WERI-Rb-1 (cell line): ENCODE results near the gene MBD5.
A peak's percentile ranks its signal among the peaks of the same experiment; 100 is the strongest.

Experiments used
- DNase-seq: peaks from one replicate; pipeline ENCODE4 v3.0.0-alpha.2; 2020
- H3K27ac ChIP-seq: fragments of 250-450 bp; sonication (Bioruptor Pico); 2 replicates; pipeline ENCODE4 v1.5.1; 2020; ENCODE audit warnings: mild to moderate bottlenecking, moderate library complexity
- H3K27me3 ChIP-seq: fragments of 250-450 bp; sonication (Bioruptor Pico); 2 replicates; pipeline ENCODE4 v1.5.1; 2021; ENCODE audit warnings: mild to moderate bottlenecking, low read depth, moderate library complexity; ENCODE audit not compliant: insufficient read depth, severe bottlenecking
- H3K36me3 ChIP-seq: fragments of 250-450 bp; sonication (Bioruptor Pico); 2 replicates; pipeline ENCODE4 v1.5.1; 2020; ENCODE audit warnings: mild to moderate bottlenecking, moderate library complexity
- H3K4me3 ChIP-seq: 2 replicates; pipeline ENCODE4 v1.5.1; 2011; ENCODE audit warnings: low read depth, mild to moderate bottlenecking, control low read depth, low read length
- H3K9me3 ChIP-seq: fragments of 250-450 bp; sonication (Bioruptor Pico); 2 replicates; pipeline ENCODE4 v1.5.1; 2021; ENCODE audit warnings: mild to moderate bottlenecking, moderate library complexity; ENCODE audit not compliant: severe bottlenecking
- TF ChIP-seq, protein P1 (sequence below): IDR thresholded peaks from 2 replicates; pipeline ENCODE4 v1.5.1; 2011; ENCODE audit warnings: low read depth, mild to moderate bottlenecking, control low read depth, inconsistent platforms, low read length

The MBD5 gene

DNA sequence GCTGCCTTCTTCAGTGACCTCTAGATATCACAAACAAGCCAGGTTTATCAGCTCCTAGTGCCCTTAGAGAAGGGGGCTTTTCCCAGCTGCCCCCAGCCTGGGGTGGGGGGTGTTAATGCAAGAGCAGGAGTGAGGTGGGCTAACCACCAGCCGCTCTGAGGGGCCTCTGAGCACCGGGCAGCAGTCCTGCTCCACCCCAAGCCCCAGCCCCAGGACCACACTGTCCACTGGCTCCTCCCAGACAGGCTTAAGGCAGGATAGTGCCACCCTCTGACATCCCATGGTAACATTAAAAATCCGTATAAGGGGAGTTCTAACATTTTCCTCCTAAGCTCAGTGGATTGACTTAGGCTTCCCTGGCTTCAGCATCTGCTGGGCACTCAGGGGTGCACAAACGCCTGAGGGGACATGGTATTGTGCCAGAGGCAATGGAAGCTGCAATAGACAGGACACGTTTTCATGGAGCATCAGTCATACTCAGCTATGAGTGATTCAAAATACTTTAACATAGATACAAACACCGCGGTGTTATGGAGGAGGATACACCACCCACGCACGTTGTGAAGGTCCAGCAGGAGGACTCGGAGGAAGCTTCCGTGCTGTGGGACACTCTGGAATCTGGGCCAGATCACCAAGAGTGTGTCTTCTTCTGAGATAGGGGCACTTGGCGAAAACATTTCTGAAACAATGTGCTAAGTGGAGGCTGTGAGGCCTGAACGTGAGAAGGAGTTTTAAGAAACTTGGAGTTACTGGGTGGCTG, 511.0 kb downstream of the MBD5 start:
- no peak for DNase-seq
- H3K27ac ChIP-seq: no peak overlapping the region
- H3K36me3 ChIP-seq: no peaks in the 10 kb centered on the region
- TF ChIP-seq, protein P1, sequence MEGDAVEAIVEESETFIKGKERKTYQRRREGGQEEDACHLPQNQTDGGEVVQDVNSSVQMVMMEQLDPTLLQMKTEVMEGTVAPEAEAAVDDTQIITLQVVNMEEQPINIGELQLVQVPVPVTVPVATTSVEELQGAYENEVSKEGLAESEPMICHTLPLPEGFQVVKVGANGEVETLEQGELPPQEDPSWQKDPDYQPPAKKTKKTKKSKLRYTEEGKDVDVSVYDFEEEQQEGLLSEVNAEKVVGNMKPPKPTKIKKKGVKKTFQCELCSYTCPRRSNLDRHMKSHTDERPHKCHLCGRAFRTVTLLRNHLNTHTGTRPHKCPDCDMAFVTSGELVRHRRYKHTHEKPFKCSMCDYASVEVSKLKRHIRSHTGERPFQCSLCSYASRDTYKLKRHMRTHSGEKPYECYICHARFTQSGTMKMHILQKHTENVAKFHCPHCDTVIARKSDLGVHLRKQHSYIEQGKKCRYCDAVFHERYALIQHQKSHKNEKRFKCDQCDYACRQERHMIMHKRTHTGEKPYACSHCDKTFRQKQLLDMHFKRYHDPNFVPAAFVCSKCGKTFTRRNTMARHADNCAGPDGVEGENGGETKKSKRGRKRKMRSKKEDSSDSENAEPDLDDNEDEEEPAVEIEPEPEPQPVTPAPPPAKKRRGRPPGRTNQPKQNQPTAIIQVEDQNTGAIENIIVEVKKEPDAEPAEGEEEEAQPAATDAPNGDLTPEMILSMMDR: no peak
- H3K27me3 ChIP-seq: no peaks in the 10 kb centered on the region
- H3K9me3 ChIP-seq: no peaks in the 10 kb centered on the region
- no peak overlapping the region for H3K4me3 ChIP-seq

DNA sequence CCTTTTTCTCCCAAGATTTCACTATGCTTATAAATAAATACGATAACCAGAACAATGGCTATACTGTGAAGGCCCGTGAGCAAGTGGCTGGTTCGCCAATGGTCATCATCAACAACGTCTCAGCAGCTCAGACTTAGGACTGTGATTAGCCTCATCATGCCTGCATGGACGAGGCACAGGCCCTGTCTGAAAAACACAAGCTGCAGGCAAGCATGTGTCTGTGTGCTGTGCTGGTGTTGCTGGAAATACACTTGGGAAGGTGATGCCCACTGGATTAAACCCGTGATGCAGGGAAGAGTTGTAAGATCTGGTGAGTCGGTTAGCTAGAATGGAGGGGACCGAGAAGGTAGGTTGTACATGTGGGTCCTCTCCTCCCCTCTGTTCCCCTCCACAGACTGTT, 512.1 kb downstream of the MBD5 start:
- no peak overlapping the region for H3K4me3 ChIP-seq
- H3K27me3 ChIP-seq: no peaks in the 10 kb centered on the region
- no peak for DNase-seq
- H3K36me3 ChIP-seq: no peaks in the 10 kb centered on the region
- H3K27ac ChIP-seq: no peak overlapping the region
- TF ChIP-seq, protein P1: no peak
- no peaks in the 10 kb centered on the region for H3K9me3 ChIP-seq

DNA sequence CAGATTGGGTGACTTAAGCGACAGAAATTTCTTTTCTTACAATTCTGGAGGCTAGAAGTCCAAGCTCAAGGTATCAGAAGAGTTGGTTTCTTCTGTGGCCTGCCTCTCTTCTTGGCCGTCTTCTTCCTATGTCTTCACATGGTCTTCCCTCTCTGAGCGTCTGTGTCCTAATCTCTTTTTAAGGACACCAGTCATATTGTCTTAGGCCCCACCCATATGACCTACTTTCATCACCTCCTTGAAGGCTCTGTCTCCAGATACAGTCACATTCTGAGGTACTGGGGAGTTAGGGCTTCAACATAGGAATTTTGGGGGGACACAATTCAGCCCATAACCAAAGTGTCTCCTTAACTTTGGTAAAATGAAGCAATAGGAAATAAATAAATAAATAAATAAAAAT, 512.8 kb downstream of the MBD5 start:
- H3K27me3 ChIP-seq: no peaks in the 10 kb centered on the region
- no peaks in the 10 kb centered on the region for H3K9me3 ChIP-seq
- H3K4me3 ChIP-seq: no peak overlapping the region
- no peak for DNase-seq
- H3K27ac ChIP-seq: no peak overlapping the region
- TF ChIP-seq, protein P1: no peak
- H3K36me3 ChIP-seq: no peaks in the 10 kb centered on the region

DNA sequence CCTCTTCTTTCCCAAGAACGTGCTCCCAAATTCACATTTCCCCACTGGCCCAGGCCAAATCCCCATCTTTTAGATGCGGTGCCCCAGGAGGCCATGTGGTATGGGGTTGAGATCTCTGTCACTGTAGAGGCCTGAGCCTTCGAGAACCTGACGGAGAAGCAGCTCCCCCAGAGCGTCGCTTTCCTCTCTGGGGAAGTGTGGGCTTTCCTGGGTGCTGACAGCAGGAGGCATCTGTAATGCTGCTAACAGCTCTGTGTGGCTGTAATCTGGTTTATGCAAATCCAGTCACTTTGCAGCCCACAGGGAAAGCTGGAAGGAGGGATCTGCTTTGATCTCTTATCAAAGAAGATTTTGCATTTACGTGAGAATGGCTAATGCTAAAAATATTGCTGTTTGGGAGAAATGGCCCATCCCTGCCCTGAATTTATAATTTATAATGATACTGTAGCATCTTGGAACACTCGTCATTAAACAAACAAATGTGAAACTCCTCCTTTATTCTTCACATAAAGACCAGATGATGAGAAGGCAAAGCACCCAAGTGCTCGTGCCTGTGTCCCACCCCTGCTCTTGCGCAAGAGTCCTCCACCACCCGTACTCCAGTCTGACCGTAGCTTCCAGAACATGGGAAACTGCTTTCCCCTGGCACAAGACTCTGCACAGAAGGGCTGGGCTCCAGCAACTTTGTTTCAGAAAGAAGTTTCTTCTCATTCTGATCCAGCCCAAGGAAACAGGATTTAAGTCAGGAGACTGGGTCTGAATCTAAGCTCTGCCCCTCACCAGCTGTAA, 513.7 kb downstream of the MBD5 start:
- Histone ChIP-seq H3K4me3 (peak overlapping the region; percentile 36), H3K27me3 (no peaks in the 10 kb centered on the region), H3K27ac (peak overlapping the region; percentile 59), H3K9me3 (no peaks in the 10 kb centered on the region), H3K36me3 (no peaks in the 10 kb centered on the region)
- DNase-seq: peak; percentile 71
- TF ChIP-seq, protein P1: peak; percentile 47

DNA sequence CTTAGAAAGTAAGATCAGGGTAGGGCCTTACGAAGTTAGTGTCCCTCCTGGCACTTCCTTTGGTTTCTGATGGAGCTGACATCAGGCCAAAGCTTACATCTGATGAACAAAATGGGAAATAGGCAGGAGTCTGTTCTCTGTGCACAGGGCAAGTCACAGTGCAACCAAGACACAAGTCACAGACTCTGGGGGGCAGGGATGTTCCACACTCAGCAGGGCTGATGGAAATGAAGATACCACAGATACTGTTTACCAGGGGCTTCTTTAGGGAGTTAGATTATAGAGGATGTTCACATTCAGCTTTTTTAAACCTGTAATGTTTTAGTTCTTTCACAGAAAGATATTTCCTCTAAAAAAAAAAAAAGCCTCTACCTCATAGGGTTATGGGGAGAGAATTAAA, 517.5 kb downstream of the MBD5 start:
- DNase-seq: no peak
- TF ChIP-seq, protein P1: no peak
- Histone ChIP-seq H3K36me3 (no peaks in the 10 kb centered on the region), H3K4me3 (no peak overlapping the region), H3K9me3 (no peaks in the 10 kb centered on the region), H3K27me3 (no peaks in the 10 kb centered on the region), H3K27ac (no peak overlapping the region)
